HL-60/S4 treated with phorbol 12-myristate 13-acetate at 8.2 ng/mL for 4 days and 3 days (cell line): Measurements from ENCODE around the gene SNAI3.
"Not testable (repeated sequence)": the region's sequence is repeated elsewhere in the genome, so short reads cannot be mapped to it uniquely, and the experiment has no call there.

ENCODE experiments used
- in situ Hi-C: fragments of 300-500 bp; cut with MboI; formaldehyde crosslinking; loops from 2 replicates; pipeline ENCODE4 v1.15.0; 2022; ENCODE audit warnings: low sequenced_read_pairs

SNAI3 gene

DNA sequence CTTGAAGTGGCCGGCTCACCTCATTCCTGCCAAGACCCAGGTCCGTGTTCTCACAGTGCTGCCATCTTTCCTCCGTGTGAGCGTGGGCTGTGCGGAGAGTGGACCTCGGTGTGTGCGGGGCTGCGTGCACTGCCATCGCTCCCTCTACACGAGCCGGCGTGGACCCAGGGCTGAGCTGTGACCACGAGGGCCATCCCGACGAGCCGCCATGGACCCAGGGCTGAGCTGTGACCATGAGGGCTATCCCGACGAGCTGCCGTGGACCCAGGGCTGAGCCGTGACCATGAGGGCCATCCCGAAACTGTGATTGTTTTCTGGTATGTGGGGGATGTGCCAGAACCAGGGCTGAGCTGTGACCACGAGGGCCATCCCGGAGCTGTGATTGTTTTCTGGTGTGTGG, 14.5 kb downstream of the SNAI3 start:
- in situ Hi-C loops: no loop called here

DNA sequence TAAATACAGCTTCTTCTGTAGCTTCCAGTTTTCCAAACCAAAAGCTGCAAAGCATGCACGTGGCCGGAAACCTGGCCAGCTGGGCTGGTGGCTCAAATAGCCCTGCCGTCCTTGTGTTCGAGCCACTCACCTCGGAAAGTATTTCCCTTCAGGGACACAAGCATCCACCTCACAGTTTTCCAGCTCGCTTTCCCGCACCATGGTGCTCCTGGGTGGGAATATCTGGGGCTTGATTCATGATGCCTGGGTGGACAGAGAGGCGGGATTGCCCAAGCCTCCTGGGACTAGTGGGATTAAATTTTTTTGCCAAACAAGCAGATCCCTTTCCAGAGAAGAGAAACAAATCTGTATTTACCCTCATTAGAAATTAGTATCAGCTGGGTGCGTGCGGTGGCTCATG, 16.3 kb downstream of the SNAI3 start:
- in situ Hi-C loops: no loop called here

DNA sequence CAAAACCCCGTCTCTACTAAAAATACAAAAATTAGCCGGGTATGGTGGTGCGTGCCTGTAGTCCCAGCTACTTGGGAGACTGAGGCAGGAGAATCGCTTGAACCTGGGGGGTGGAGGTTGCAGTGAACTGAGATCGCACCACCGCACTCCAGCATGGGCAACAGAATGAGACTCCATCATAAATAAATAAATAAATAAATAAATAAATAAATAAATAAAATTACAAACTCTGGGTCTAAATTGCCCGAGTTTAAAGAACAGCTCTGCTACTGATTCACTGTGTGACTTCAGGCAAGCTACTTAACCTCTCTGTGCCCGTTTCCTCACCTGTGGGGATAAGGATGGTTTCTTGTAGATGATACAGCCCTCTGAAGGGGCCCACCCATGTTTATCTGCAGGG, 16.8 kb downstream of the SNAI3 start:
- in situ Hi-C loops: not testable (repeated sequence)

DNA sequence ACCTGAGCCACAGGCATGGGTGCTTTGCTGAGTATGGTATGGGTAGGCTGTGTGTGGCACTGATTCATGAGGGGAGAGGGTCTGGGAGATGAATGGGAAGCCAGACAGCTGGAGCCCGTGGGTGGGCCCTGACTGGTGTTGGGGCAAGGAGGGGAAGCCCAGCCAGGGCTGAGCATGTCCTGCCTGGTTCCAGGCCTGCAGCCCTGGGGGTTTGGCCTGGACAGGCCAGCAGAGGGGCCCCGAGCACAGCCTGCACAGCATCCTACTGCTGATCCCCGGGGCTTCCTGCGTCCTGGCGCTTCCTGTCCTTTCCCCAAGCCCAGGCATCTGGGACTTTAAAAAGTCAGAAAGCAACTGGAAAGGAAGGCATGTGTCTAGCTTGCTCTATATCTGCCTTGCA, 18.8 kb downstream of the SNAI3 start:
- in situ Hi-C loops: no loop called here

DNA sequence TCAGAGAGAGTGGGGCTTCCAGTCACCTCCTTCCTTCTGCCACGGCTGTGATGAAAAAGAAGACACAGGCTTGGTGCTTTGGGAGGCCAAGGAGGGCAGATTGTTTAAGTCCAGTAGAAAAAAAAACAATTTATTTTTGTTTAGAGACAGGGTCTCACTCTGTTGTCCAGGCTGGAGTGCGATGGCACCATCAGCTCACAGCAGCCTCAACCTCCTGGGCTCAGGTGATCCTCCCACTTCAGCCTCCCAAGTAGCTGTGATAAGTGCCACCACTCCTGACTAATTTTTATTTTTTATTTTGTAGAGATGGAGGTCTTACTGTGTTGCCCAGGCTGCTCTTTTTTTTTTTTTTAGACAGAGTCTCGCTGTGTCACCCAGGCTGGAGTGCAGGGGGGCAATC, 20.7 kb downstream of the SNAI3 start:
- in situ Hi-C loops: no loop called here

DNA sequence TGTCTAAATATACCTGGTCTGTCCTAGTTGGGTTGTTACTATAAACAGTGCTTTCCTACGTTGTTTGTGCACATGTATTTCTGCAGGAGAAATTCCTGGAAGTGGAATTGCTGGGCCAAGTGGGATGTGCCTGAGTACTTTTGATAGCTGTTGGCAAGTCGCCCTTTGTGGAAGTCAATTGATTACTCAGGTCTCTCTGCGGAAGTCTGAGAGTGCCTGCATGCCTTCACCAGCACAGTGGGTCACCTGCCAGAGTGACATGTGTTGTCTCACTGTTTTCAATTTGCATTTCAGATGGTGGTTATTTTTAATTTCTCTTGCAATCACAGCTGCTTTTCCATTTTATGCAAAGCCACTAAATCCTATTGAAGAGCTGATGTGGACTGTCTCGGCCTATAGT, 21.2 kb downstream of the SNAI3 start:
- in situ Hi-C loops: no loop called here

DNA sequence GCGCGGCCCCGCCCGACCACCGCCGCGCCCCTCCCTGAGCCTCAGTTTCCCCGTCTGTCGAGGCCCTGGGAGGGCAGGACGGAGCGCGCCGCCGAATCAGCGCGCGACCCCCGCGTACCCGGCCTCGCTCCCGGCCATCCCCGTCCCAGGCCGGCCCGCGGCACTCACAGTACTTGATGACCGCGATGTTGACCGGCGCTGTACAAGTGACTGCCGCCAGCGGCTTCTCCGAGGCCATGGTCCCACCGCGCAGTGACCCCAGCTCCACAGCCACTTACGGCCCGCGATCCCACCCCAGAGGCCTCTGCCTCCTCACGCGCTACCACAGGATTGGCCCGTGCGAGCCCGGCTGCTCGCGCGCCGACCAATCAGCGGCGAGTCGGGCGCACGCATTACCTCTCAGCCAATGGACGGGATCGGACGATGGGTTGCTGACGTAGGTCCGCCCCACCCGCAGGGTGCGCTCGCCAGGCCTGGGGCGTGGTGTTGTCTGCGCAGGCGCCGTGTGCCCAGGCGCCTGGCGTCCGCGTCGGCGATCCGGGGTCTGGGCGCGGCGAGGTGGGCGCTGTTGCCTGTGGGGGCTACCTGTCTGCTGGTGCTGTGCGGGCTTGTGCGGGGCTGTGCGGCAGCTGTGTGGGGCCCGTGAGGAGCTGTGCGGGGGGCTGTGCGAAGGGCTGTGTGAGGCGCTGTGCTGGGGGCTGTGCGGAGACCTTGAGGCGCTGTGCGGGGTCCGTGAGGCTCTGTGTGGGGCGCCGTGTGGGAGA, 23.3 kb downstream of the SNAI3 start, which contains the start of gene MVD:
MVD (minus strand) TSS at position 249 of the 764 bp plus-strand sequence; CDS start at position 238, 11 bp downstream.
- in situ Hi-C loops: no loop called here

DNA sequence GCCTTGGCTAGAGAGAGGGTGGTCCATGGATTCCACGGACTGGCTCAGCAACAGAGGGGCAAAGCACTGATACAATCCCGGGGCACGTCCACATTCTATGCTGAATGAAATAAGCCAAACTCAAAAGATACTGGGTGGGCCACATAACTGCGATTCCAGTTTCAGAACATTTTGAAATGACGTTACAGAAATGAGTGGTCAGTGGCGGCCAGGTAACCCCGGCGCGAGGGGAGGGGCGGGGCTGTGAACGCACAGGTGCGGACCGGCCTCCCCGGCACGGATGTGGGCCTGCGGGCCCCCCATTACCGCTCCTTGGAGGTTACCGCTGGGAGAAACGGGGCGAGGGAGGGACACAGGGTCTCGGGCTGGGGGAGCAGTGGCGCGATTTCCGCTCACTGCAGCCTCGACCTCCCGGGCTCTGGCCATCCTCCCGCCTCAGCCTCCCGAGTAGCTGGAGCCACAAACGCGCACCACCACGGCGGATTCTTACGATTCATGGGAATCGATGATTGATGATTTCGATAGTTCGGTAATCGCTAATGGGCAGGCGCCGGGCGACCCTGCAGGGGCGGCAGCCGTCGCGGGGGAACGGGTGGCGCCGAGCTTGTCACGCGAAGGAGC, 24.0 kb downstream of the SNAI3 start:
- in situ Hi-C loops: no loop called here

DNA sequence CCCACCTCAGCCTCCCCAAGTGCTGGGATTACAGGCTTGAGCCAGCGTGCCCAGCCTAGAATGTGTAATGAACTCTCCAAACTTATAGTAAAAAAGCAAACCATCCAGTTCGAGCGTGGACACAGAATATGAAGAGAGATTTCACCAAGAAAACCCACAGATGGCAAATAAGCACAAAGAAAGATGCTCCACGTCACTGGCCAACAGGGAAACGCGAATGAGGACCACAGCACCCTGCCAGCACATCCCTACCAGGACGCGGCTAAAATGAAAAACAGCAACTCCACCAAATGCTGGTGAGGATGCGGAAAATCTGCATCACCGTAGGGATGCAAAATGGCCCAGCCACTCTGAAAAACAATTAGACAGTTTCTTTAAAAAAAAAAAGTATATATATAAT, 24.8 kb downstream of the SNAI3 start:
- in situ Hi-C loops: no loop called here

DNA sequence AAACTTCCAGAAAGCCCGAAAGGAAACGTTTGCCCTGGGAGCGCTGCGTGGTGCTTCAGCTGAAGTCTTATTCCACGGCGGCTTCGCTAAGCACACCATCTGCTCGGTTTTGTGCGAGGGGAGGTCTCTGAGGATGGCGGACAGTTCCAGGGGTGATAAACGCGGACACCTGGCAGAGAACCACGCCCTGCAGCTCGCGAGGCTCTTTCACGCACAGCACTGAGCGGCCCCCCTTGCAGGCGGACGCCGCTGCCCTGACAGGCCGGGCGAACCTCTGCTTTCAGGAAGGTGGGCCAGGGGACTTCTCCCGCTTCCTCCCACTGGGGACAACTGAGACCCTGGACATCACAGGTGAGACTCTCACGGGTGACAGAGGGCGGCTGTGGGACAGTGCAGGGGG, 27.1 kb downstream of the SNAI3 start:
- in situ Hi-C loops: no loop called here

DNA sequence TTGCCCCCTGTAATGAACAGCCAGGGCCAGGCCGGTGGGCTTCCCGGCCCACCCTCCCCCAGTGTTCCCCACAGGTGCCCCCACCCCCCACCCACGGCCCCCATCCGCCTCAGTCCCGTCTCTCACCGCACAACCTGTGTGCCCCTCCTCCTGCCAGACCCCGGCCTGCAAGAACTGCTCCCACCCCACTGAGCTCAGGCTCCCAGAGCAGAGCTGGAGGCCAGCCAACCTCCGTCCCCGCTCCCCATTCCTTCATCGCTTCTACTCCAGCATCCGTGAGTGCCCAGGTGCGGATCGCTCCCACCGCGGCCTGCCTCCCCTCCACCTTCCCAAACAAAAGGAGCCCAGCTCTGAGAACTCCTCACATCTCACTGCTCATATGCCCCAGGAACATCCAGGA, 27.6 kb downstream of the SNAI3 start:
- in situ Hi-C loops: no loop called here

DNA sequence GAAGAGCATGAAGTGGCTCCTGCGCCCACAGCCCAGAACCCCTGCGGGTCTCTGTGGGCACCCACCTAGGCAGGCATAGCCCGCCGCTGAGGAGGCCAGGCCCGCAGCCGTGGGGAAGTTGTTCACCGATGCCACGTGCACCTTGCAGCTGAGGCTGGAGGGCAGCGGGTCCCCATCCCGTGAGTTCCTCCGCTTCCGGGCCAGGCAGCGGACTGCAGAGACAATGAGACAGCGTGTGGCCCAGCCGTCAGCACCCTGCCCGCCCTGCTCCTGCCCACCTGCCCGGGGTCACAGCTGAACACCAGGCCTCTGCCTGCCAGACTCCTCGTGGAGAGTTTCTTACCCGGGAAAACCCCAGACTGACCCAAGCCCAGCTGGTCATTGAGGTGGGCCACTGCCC, 28.9 kb downstream of the SNAI3 start:
- in situ Hi-C loops: no loop called here

DNA sequence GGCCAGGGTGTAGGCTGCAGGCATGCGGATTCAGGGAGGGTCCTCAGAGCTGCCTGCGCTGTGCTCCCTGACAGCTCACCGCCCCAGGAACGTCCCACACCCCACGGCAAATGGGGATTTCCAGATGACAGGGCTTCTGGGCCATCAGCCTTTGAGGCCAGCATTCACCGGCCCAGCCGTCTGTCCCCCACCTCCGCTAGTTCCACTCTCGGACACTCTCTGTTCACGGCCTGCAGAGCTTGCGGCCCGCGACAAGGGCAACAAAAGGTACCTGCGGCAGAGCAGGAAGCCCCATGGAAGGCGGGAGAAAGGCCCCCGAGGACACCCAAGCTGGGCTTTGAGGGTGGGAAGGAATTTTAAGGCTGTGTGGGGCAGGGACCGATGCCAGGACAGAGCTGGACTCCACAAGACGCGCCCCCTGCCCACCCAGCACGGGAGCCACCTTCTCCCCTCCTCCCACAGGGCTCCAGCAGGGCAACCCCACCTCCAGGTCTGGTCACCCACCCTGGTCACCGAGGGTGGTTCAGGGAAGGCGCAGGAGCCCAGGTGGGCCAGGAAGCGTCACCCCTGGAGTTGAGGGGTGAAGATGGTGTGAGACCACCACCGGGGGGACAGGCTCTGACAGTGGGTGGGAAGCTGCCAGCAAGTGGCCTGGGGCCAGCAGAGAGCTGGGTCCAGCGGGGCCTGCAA, 29.9 kb downstream of the SNAI3 start:
- in situ Hi-C loops: no loop called here

DNA sequence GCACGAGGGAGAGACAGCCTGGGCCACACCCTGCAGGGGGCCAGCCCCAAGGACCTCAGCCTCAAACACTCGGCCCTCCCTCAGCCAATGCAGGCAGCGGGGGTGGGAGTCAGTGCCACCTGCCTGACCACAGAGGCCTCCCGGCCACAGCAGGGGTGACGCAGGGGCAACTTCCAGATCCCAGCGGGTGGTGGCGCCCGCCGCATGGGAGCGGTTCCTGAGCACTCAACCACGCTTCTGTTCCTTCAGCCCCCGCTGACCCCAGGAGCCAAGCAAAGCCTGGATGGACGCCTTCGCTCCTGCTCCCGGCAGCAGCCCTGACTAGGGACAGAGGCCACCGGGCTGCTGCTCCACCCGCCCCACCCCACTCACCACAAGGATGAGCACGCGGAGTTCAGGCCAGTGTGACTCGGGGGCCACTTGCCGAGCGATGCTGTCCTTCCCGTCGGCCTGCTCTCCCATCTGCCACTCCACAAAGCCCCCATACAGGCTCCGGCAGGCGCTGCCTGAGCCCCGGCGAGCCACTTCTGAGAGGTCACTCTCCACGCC, 30.5 kb downstream of the SNAI3 start:
- in situ Hi-C loops: no loop called here

DNA sequence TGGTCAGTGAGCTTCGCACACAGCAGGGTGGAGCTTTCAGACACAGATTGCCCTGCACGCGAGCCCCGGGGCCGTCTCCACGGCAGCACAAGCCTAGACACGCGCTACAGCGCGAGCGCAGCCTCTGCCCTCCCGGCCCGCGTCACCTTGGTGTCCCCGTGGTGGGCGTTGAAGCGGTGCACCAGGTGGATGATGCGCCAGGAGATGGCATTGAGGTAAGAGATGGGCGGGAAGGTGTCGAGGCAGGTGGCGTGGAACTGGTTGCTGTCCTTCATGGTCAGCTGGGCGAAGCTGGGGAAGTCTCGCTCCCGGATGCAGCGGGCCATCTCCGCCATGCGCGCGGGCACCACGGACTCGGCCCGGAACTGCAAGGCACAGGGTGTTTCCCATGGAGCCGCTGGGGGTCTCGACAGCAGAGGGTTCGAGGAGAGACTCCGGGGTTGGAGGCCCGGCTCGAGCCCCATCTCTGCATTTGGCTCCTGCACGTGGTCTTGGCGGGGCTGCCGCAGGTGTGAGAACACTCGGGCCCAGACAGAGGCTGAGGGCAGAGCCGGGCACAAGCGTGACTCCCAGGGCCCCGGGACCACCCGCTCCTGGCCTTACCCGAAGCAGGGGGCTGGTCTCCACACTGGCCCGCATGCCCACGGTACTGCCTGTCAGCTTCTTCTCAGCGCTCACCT, 31.1 kb downstream of the SNAI3 start:
- in situ Hi-C loops: no loop called here

DNA sequence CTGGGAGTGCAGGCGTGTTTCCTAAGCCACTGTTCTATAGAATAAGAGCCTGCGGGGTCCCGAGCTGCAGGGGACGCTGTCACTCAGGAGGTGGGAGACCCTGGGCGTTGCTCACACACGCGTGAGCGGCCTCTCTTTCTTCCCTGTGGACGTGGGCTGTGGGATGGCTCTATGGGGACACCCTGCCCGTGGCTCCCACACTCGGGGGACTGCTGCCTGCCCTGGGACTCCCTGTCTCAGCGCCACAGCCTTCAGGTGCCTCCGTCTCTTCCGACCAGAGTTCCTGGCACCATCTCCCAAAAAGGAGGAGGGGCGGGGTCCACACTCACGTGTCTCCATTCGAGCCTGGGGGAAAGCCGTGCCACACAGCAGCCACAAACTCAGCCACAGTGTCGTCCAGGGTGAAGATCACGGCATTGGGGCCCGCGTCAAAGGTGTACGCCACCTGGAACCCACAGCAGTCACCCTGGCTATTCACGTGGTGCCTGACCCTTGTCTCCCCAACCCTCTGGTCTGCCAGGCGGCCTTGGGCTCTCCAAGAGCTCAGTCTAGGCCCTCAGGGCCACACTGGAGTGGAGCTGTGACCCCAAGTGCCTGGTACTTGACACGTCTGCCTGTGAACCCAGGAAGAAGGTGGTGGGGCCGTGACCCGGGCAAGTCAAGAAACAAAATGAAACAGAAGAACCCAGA, 31.8 kb downstream of the SNAI3 start:
- in situ Hi-C loops: no loop called here

DNA sequence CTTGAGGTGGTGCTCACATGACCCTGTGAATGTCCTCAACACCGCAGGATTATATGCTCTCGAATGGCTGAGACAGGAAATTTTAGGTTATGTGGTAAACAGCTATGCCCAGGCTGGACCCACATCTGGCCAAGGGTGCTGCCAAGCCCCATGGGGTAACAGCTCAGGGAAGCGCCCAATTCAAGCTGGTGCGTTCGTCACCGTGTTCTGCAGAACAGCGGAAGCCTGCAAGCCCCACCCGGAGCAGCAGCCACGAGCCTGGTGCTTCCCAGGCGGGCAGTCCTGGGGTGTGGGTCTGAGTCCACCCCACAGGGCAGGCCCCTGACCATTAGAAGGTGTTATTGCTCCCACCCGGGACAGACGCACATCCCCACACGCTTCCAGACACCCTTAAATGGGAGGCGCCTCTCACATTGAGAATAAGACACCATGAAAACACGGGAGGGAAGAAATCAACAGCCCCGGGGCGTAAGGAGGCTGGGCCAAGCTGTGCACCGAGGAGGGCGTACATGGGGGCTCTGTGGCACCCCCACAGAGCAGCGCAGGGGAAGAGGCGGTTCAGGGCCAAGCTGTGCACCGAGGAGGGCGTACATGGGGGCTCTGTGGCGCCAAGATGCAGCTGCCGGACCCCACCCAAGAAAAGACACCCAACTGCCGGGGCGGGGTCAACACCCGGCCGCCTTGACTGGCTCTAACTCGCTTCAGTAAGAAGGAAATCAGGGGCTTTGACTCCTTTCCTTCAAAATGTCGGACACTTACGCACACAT, 32.5 kb downstream of the SNAI3 start:
- in situ Hi-C loops: no loop called here

DNA sequence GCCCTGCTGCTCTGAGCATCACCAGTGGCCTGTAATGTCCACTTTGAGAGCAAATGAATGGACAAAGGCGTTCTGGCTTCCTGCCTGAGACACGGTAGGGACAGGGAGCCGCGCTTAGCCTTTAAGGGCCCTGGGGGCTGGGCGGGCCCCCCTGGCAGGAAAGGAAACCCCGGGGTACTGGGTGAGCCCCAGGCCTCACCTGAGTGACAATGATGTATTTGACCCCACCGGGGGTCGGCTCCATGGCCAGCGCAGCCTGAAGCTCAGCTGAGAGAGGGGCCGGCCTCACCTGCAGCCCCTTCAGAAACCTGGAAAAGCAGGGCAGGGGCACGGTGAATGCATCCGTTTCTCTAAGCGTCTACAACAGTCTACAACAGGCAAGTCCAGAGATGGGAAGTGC, 33.2 kb downstream of the SNAI3 start:
- in situ Hi-C loops: no loop called here

DNA sequence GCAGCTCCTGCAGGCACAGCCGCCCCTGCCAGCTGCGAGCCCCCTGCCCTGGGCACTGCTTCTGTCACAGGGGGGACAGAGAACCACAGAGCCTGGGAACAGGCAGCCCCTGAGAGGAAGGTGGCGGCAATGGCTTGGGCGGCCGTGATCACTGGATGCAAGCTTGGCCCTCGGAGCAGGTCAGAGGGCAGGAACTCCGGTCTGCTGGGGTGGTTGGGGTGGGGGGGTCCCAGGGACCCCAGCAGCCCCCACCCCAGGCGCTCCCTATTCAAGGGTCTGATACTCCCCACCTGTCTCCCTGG, 33.6 kb downstream of the SNAI3 start:
- in situ Hi-C loops: no loop called here
